ENCODE data around the gene LHFPL2. TPM values are rescaled to one million over a fixed set of nuclear protein-coding genes. Genes with fewer than 3 reads are reported as not detected.

The LHFPL2 gene
- total and polyA plus RNA-seq, 9 of the 15 experiments (the other 6 are each of a cell fraction or from before 2014, with no cell fraction given) = 1.0 to 6.6 (median 4.6) TPM

DNA sequence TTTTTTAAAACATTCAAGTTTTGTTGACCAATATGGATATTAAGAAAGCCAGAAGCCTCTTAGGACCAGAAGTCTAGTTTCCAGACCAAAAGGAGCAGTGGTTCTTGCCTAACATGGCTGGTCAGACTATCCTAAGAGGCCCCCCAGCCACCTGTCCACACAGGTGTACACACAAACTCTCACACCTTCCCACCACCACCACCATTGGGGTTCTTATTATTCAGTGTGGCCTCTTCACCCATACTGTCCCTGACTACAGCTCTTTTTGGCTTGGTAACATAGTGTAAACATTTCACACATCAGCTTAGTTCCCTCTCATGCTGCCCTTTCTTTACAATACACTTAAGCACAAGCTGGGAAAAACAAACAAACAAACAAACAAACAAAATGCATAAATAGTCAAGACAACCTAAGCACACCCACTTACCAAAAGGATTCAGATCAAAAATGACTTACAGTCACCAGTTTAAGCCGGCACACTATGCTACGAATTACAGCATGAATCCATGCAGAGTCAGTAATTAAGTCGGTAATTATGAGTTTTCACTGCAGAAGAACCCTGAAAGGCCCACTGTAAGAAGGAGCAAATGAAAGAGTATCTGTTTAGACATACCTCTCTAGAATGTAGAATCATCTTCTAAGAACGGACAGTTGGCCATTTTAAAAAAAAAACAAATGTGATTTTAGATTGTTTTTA, 9.5 kb downstream of the LHFPL2 start:
- Histone ChIP-seq H3K9me1 (ENCODE audit: control insufficient read depth, insufficient read depth, low read length) (no peaks in the 10 kb centered on the region), H3K9ac (ENCODE audit: insufficient read depth in 1 of 2, low read depth in 2 of 2, low read length in 2 of 2) (no peak overlapping the region), H3K27me3 (ENCODE audit: control insufficient read depth in 2 of 2, insufficient read depth in 2 of 2, low read length in 2 of 2) (no peaks in the 10 kb centered on the region), H3K9me3 (replicated peaks; ENCODE audit: control insufficient read depth, insufficient read depth, low read depth, low read length) (no peaks in the 10 kb centered on the region; the same call in 1 of the 2 replicates), H2AFZ (ENCODE audit: low read depth, low read length) (no peak overlapping the region), H3K79me2 (ENCODE audit: control insufficient read depth, insufficient read depth, low read length) (no peaks in the 10 kb centered on the region), H3K27ac (ENCODE audit: extremely low read depth, low read depth, low read length) (no peak overlapping the region), H4K20me1 (replicated peaks; ENCODE audit: control insufficient read depth, insufficient read depth, low read length) (no peaks in the 10 kb centered on the region), H3K4me2 (ENCODE audit: insufficient read depth, low read length) (no peak overlapping the region), H3K36me3 (ENCODE audit: control insufficient read depth, insufficient read depth, low read length) (no peaks in the 10 kb centered on the region), H3K4me1 (replicated peaks in 1 of 2; ENCODE audit: control insufficient read depth in 2 of 2, insufficient read depth in 2 of 2, low read length in 2 of 2) (peaks cover 0 to 6% of the 10 kb centered on the region in 2 experiments; a peak in 3 of 5 replicates), H3K4me3 (no peak overlapping the region)
- BruUV-seq (replicated peaks) = no TSS peak
- in situ Hi-C loops (cut with MboI) = loop anchor here (10.0 kb wide), 1 partner anchor 174 kb away; no protein-coding TSS in a partner anchor
- WGBS (ENCODE audit: insufficient coverage, low coverage, missing lambda C conversion rate) = 51% methylated on average over 4 of the region's 4 CpGs
- TF ChIP-seq ZNF507 (tag; conservative IDR thresholded peaks at IDR 0.05) (no peak), FOSL1 (tag; conservative IDR thresholded peaks at IDR 0.05) (0 out of 2 replicates have a peak, but pooled peaks have one; percentile 0), BCOR (IDR thresholded peaks at IDR 0.05) (no peak)
- ATAC-seq (no peak), DNase-seq (ENCODE audit: extremely low read depth in 1 of 4, low spot score in 3 of 4) (no peak), FAIRE-seq (no peak)
- intact Hi-C loops (cut with micrococcal nuclease) = loop anchor here (10.0 kb wide), 1 partner anchor 326 kb away; no protein-coding TSS in a partner anchor
- ChIA-PET CTCF (ENCODE audit: low intra/inter-chr PET ratio) (no interaction called here), POLR2A (interaction anchor here (0.6 kb wide), 1 partner anchor 640 kb away, joined by 5 read pairs; no protein-coding TSS in a partner anchor)

DNA sequence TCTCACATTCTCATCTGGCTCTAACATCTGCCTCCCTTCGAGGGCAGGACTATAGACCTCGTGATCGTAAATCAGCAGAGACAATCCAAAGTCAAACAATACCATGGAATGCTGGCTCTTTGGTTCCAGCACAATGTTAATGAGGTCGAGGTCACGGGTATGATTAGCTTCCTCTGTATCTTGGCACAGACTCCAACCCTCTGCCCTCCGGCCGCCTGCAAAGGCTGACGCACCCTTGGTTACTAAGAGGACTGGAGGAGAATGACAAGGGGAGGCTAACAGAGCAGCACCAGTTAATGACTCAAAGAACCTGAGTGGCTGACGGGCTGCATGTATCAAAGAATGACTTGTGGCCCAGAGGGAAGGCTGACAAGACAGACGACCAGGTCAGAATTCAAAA, 10.1 kb downstream of the LHFPL2 start:
- no peaks in the 10 kb centered on the region for H3K79me2 ChIP-seq (ENCODE audit: control insufficient read depth, insufficient read depth, low read length)
- H4K20me1 ChIP-seq (replicated peaks; ENCODE audit: control insufficient read depth, insufficient read depth, low read length) = no peaks in the 10 kb centered on the region
- POLR2A ChIA-PET = interaction anchor here (0.6 to 0.7 kb wide), 2 partner anchors 30 to 641 kb away, joined by 4 to 5 read pairs; no protein-coding TSS in a partner anchor
- H3K27ac ChIP-seq (ENCODE audit: extremely low read depth, low read depth, low read length) = no peak overlapping the region
- intact Hi-C loops (cut with micrococcal nuclease) (loop anchor here (10.0 kb wide), 1 partner anchor 326 kb away; no protein-coding TSS in a partner anchor), in situ Hi-C loops (cut with MboI) (loop anchor here (10.0 kb wide), 1 partner anchor 174 kb away; no protein-coding TSS in a partner anchor)
- no peak overlapping the region for H3K4me2 ChIP-seq (ENCODE audit: insufficient read depth, low read length)
- no peaks in the 10 kb centered on the region for H3K27me3 ChIP-seq (ENCODE audit: control insufficient read depth in 2 of 2, insufficient read depth in 2 of 2, low read length in 2 of 2)
- H3K4me3 ChIP-seq = no peak overlapping the region
- H3K9me1 ChIP-seq (ENCODE audit: control insufficient read depth, insufficient read depth, low read length) = no peaks in the 10 kb centered on the region
- no peaks in the 10 kb centered on the region; the same call in 1 of the 2 replicates for H3K9me3 ChIP-seq (replicated peaks; ENCODE audit: control insufficient read depth, insufficient read depth, low read depth, low read length)
- 59% methylated on average over 9 of the region's 10 CpGs for WGBS (ENCODE audit: insufficient coverage, low coverage, missing lambda C conversion rate)
- ATAC-seq (no peak), DNase-seq (ENCODE audit: extremely low read depth in 1 of 4, low spot score in 3 of 4) (no peak), FAIRE-seq (no peak)
- CTCF ChIA-PET (ENCODE audit: low intra/inter-chr PET ratio) = no interaction called here
- H3K9ac ChIP-seq (ENCODE audit: insufficient read depth in 1 of 2, low read depth in 2 of 2, low read length in 2 of 2) = no peak overlapping the region
- H3K4me1 ChIP-seq (replicated peaks in 1 of 2; ENCODE audit: control insufficient read depth in 2 of 2, insufficient read depth in 2 of 2, low read length in 2 of 2) = peaks cover 0 to 6% of the 10 kb centered on the region in 2 experiments; a peak in 3 of 5 replicates
- BruUV-seq (replicated peaks) = no TSS peak
- H3K36me3 ChIP-seq (ENCODE audit: control insufficient read depth, insufficient read depth, low read length) = no peaks in the 10 kb centered on the region
- H2AFZ ChIP-seq (ENCODE audit: low read depth, low read length) = no peak overlapping the region
- TF ChIP-seq PKNOX1 (IDR thresholded peaks at IDR 0.05) = 0 out of 2 replicates have a peak, but pooled peaks have one; percentile 27
- TF ChIP-seq, protein P1, sequence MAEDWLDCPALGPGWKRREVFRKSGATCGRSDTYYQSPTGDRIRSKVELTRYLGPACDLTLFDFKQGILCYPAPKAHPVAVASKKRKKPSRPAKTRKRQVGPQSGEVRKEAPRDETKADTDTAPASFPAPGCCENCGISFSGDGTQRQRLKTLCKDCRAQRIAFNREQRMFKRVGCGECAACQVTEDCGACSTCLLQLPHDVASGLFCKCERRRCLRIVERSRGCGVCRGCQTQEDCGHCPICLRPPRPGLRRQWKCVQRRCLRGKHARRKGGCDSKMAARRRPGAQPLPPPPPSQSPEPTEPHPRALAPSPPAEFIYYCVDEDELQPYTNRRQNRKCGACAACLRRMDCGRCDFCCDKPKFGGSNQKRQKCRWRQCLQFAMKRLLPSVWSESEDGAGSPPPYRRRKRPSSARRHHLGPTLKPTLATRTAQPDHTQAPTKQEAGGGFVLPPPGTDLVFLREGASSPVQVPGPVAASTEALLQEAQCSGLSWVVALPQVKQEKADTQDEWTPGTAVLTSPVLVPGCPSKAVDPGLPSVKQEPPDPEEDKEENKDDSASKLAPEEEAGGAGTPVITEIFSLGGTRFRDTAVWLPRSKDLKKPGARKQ (CRISPR knock-in tag; IDR thresholded peaks at IDR 0.05) = no peak
- no peak for TF ChIP-seq TCF3 (CRISPR knock-in tag; IDR thresholded peaks at IDR 0.05)
- TF ChIP-seq, protein P2, sequence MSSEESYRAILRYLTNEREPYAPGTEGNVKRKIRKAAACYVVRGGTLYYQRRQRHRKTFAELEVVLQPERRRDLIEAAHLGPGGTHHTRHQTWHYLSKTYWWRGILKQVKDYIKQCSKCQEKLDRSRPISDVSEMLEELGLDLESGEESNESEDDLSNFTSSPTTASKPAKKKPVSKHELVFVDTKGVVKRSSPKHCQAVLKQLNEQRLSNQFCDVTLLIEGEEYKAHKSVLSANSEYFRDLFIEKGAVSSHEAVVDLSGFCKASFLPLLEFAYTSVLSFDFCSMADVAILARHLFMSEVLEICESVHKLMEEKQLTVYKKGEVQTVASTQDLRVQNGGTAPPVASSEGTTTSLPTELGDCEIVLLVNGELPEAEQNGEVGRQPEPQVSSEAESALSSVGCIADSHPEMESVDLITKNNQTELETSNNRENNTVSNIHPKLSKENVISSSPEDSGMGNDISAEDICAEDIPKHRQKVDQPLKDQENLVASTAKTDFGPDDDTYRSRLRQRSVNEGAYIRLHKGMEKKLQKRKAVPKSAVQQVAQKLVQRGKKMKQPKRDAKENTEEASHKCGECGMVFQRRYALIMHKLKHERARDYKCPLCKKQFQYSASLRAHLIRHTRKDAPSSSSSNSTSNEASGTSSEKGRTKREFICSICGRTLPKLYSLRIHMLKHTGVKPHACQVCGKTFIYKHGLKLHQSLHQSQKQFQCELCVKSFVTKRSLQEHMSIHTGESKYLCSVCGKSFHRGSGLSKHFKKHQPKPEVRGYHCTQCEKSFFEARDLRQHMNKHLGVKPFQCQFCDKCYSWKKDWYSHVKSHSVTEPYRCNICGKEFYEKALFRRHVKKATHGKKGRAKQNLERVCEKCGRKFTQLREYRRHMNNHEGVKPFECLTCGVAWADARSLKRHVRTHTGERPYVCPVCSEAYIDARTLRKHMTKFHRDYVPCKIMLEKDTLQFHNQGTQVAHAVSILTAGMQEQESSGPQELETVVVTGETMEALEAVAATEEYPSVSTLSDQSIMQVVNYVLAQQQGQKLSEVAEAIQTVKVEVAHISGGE (CRISPR knock-in tag; IDR thresholded peaks at IDR 0.05) = no peak

All from K562 (cell line).